T-helper 2 cell treated with Interferon-gamma antibody and Interleukin-4, amounts not matched to agents 5 μg/mL and 100 μg/mL, for 36 hours (primary cell): ENCODE results near the gene RBM26.
A peak's percentile ranks its signal among the peaks of the same experiment; 100 is the strongest.
"Not testable (repeated sequence)": the region's sequence is repeated elsewhere in the genome, so short reads cannot be mapped to it uniquely, and the experiment has no call there.

Experiments
- DNase-seq: peaks from one replicate; pipeline ENCODE4 v3.0.0; 2021; ENCODE audit warnings: low spot score
- H3K27ac Mint-ChIP-seq: one replicate; pipeline ENCODE4 v1.8.0; 2021; ENCODE audit warnings: mild to moderate bottlenecking, mixed read lengths
- H3K27me3 Mint-ChIP-seq: one replicate; pipeline ENCODE4 v1.8.0; 2021; ENCODE audit warnings: low read depth, mixed read lengths
- H3K36me3 Mint-ChIP-seq: one replicate; pipeline ENCODE4 v1.8.0; 2021; ENCODE audit warnings: low read depth, mixed read lengths
- H3K4me1 Mint-ChIP-seq: one replicate; pipeline ENCODE4 v1.8.0; 2021; ENCODE audit warnings: low read depth, mixed read lengths
- H3K4me3 Mint-ChIP-seq: one replicate; pipeline ENCODE4 v1.8.0; 2022; ENCODE audit warnings: mild to moderate bottlenecking, moderate library complexity, mixed read lengths
- H3K9me3 Mint-ChIP-seq: one replicate; pipeline ENCODE4 v1.8.0; 2021; ENCODE audit warnings: mixed read lengths

RBM26 gene

GRCh38 chr13:79354285-79354684, 51.8 kb downstream of the RBM26 start:
- H3K4me3 Mint-ChIP-seq, result no peak overlapping the region
- no peak overlapping the region for H3K27ac Mint-ChIP-seq
- H3K36me3 Mint-ChIP-seq, result peaks cover 52% of the 10 kb centered on the region
- peaks cover 12% of the 10 kb centered on the region for H3K4me1 Mint-ChIP-seq
- no peak for DNase-seq
- no peaks in the 10 kb centered on the region for H3K9me3 Mint-ChIP-seq
- H3K27me3 Mint-ChIP-seq, result no peaks in the 10 kb centered on the region

- Mint-ChIP-seq H3K9me3 (no peaks in the 10 kb centered on the region), H3K4me1 (peaks cover 13% of the 10 kb centered on the region), H3K27ac (no peak overlapping the region), H3K27me3 (no peaks in the 10 kb centered on the region), H3K4me3 (no peak overlapping the region), H3K36me3 (peaks cover 46% of the 10 kb centered on the region)
- DNase-seq, result no peak
Observed at GRCh38 chr13:79353693-79354092, 52.4 kb downstream of the RBM26 start.

- Mint-ChIP-seq H3K36me3 (peaks cover 37% of the 10 kb centered on the region), H3K4me1 (peaks cover 24% of the 10 kb centered on the region), H3K27ac (no peak overlapping the region), H3K27me3 (no peaks in the 10 kb centered on the region), H3K4me3 (no peak overlapping the region), H3K9me3 (no peaks in the 10 kb centered on the region)
- DNase-seq, result no peak
Observed at GRCh38 chr13:79352107-79352506, 53.9 kb downstream of the RBM26 start.

GRCh38 chr13:79349608-79350007, 56.4 kb downstream of the RBM26 start:
- not testable (repeated sequence) for H3K27me3 Mint-ChIP-seq, H3K27ac Mint-ChIP-seq, H3K4me3 Mint-ChIP-seq, DNase-seq, H3K9me3 Mint-ChIP-seq
- Mint-ChIP-seq H3K4me1 (peaks cover 32% of the 10 kb centered on the region), H3K36me3 (peaks cover 39% of the 10 kb centered on the region)

GRCh38 chr13:79349011-79349410, 57.0 kb downstream of the RBM26 start:
- Mint-ChIP-seq H3K36me3 (peaks cover 35% of the 10 kb centered on the region), H3K4me3 (no peak overlapping the region), H3K27ac (no peak overlapping the region), H3K27me3 (no peaks in the 10 kb centered on the region), H3K4me1 (peaks cover 33% of the 10 kb centered on the region), H3K9me3 (no peaks in the 10 kb centered on the region)
- no peak for DNase-seq

- Mint-ChIP-seq H3K36me3 (peaks cover 27% of the 10 kb centered on the region), H3K9me3 (no peaks in the 10 kb centered on the region), H3K27ac (peak overlapping the region; percentile 6), H3K4me3 (no peak overlapping the region), H3K4me1 (peaks cover 30% of the 10 kb centered on the region), H3K27me3 (no peaks in the 10 kb centered on the region)
- no peak for DNase-seq
Observed at GRCh38 chr13:79346300-79346914, 59.6 kb downstream of the RBM26 start.

GRCh38 chr13:79341202-79341601, 64.9 kb downstream of the RBM26 start:
- H3K27ac Mint-ChIP-seq, result no peak overlapping the region

GRCh38 chr13:79340490-79340889, 65.6 kb downstream of the RBM26 start:
- H3K36me3 Mint-ChIP-seq, result peaks cover 55% of the 10 kb centered on the region
- H3K4me1 Mint-ChIP-seq, result peaks cover 10% of the 10 kb centered on the region
- H3K4me3 Mint-ChIP-seq, result no peak overlapping the region
- no peaks in the 10 kb centered on the region for H3K9me3 Mint-ChIP-seq
- no peak for DNase-seq
- H3K27me3 Mint-ChIP-seq, result no peaks in the 10 kb centered on the region
- H3K27ac Mint-ChIP-seq, result no peak overlapping the region

More at GRCh38 chr13:79341202-79341601, 64.9 kb downstream of the RBM26 start:
- DNase-seq, result no peak
- Mint-ChIP-seq H3K9me3 (no peaks in the 10 kb centered on the region), H3K4me1 (peaks cover 10% of the 10 kb centered on the region), H3K4me3 (no peak overlapping the region), H3K27me3 (no peaks in the 10 kb centered on the region), H3K36me3 (peaks cover 50% of the 10 kb centered on the region)

GRCh38 chr13:79338343-79338742, 67.7 kb downstream of the RBM26 start:
- no peak overlapping the region for H3K4me3 Mint-ChIP-seq
- peaks cover 64% of the 10 kb centered on the region for H3K36me3 Mint-ChIP-seq
- peaks cover 7% of the 10 kb centered on the region for H3K4me1 Mint-ChIP-seq
- H3K27ac Mint-ChIP-seq, result no peak overlapping the region
- no peaks in the 10 kb centered on the region for H3K9me3 Mint-ChIP-seq
- DNase-seq, result no peak
- no peaks in the 10 kb centered on the region for H3K27me3 Mint-ChIP-seq

- no peak overlapping the region for H3K27ac Mint-ChIP-seq
- no peaks in the 10 kb centered on the region for H3K27me3 Mint-ChIP-seq
- H3K4me1 Mint-ChIP-seq, result peaks cover 12% of the 10 kb centered on the region
- H3K36me3 Mint-ChIP-seq, result peaks cover 72% of the 10 kb centered on the region
- no peak overlapping the region for H3K4me3 Mint-ChIP-seq
- DNase-seq, result no peak
- H3K9me3 Mint-ChIP-seq, result no peaks in the 10 kb centered on the region
Observed at GRCh38 chr13:79336966-79337365, 69.1 kb downstream of the RBM26 start.

- no peak for DNase-seq
- Mint-ChIP-seq H3K9me3 (no peaks in the 10 kb centered on the region), H3K4me1 (peaks cover 11% of the 10 kb centered on the region), H3K27ac (no peak overlapping the region), H3K36me3 (peaks cover 41% of the 10 kb centered on the region), H3K27me3 (no peaks in the 10 kb centered on the region), H3K4me3 (no peak overlapping the region)
Observed at GRCh38 chr13:79328510-79328909, 77.5 kb downstream of the RBM26 start.

GRCh38 chr13:79320433-79320832, 85.6 kb downstream of the RBM26 start:
- no peaks in the 10 kb centered on the region for H3K27me3 Mint-ChIP-seq
- no peaks in the 10 kb centered on the region for H3K9me3 Mint-ChIP-seq
- H3K27ac Mint-ChIP-seq, result no peak overlapping the region
- no peak for DNase-seq
- H3K4me1 Mint-ChIP-seq, result peaks cover 8% of the 10 kb centered on the region
- H3K4me3 Mint-ChIP-seq, result no peak overlapping the region
- peaks cover 33% of the 10 kb centered on the region for H3K36me3 Mint-ChIP-seq

GRCh38 chr13:79318664-79319063, 87.4 kb downstream of the RBM26 start:
- Mint-ChIP-seq H3K27ac (no peak overlapping the region), H3K9me3 (no peaks in the 10 kb centered on the region), H3K4me3 (no peak overlapping the region), H3K27me3 (no peaks in the 10 kb centered on the region), H3K36me3 (peaks cover 40% of the 10 kb centered on the region), H3K4me1 (peaks cover 7% of the 10 kb centered on the region)
- no peak for DNase-seq

GRCh38 chr13:79317856-79318255, 88.2 kb downstream of the RBM26 start:
- no peak overlapping the region for H3K4me3 Mint-ChIP-seq
- no peaks in the 10 kb centered on the region for H3K9me3 Mint-ChIP-seq
- no peak for DNase-seq
- no peaks in the 10 kb centered on the region for H3K27me3 Mint-ChIP-seq
- peaks cover 41% of the 10 kb centered on the region for H3K36me3 Mint-ChIP-seq
- peaks cover 7% of the 10 kb centered on the region for H3K4me1 Mint-ChIP-seq
- H3K27ac Mint-ChIP-seq, result no peak overlapping the region

- Mint-ChIP-seq H3K27ac (no peak overlapping the region), H3K36me3 (peaks cover 26% of the 10 kb centered on the region), H3K4me1 (peaks cover 4% of the 10 kb centered on the region)
Observed at GRCh38 chr13:79314652-79315051, 91.4 kb downstream of the RBM26 start.

More at GRCh38 chr13:79314652-79315051, 91.4 kb downstream of the RBM26 start:
- Mint-ChIP-seq H3K27me3 (no peaks in the 10 kb centered on the region), H3K4me3 (no peak overlapping the region), H3K9me3 (no peaks in the 10 kb centered on the region)
- no peak for DNase-seq
